ENCODE measurements around the gene TEX9.
"Not testable (repeated sequence)": the region's sequence is repeated elsewhere in the genome, so short reads cannot be mapped to it uniquely, and the experiment has no call there.

TEX9 gene

GRCh38 chr15:56356616-56357015 lies 8.6 kb upstream of the TEX9 start:
- no peak overlapping the region for H3K4me3 ChIP-seq (replicated peaks; ENCODE audit: low read depth, low read length)
- DNase-seq (ENCODE audit: extremely low read depth, low read depth) = no peak
- TF ChIP-seq CTCF (IDR thresholded peaks at IDR 0.05; ENCODE audit: low read depth, low read length, missing control alignments) = no peak

DNA sequence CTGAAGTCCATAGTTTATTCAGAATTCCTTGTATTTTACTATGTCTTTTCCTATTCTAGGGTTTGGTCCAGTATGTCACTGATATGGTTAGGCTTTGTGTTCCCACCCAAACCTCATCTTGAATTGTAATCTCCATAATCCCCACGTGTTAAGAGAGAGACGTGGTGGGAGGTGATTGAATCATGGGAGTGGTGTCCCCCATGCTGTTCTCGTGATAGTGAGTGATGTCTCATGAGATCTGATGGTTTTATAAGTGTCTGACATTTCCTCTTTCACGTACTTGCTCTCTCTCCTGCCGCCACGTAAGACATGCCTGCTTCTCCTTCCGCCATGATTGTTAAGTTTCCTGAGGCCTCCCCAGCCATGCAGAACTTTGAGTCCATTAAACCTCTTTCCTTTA lies 6.6 kb upstream of the TEX9 start:
- H3K4me3 ChIP-seq (replicated peaks; ENCODE audit: low read depth, low read length) = no peak overlapping the region
- TF ChIP-seq CTCF (IDR thresholded peaks at IDR 0.05; ENCODE audit: low read depth, low read length, missing control alignments) = no peak
- DNase-seq (ENCODE audit: extremely low read depth, low read depth) = no peak

DNA sequence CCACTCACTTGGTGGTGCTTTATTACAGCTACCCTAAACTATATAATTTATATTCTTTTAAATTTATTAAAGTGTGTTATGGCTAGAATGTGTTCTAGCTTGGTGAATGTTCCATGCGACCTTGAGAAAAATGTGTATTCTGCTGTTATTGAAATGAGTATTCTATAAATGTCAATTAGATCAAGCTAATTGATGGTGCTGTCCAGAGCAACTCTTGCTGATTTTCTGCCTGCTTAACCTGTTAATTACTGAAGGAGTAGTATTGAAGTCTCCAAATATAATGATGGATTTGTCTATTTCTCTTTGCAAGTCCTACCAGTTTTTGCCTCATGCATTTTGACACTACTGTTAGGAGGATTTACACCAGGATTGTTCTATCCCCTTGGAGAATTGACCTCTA lies 3.2 kb upstream of the TEX9 start:
- TF ChIP-seq CTCF (IDR thresholded peaks at IDR 0.05; ENCODE audit: low read depth, low read length, missing control alignments) = no peak
- H3K4me3 ChIP-seq (replicated peaks; ENCODE audit: low read depth, low read length) = no peak overlapping the region
- no peak for DNase-seq (ENCODE audit: extremely low read depth, low read depth)

DNA sequence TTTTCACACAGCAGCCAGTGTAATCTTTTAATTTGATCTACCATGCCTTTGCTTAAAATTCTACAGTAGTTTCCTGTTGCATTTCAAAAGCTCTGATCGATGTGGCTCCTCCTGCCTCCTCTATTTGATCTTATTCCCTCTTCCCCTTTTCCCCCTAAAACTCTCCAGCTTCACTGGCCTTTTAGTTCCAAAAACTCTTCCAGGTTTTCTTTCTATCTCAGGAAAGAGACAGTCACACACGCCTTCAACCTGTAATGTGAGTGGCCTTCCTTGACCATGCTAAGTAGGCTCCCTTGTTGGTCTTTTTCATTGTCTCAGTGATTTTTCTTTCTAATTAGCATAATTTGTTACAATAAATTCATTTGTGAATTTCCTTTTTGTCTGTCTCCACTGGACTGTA lies 985 bp downstream of the TEX9 start:
- no peak for DNase-seq (ENCODE audit: extremely low read depth, low read depth)
- peak overlapping the region; percentile 82 for H3K4me3 ChIP-seq (replicated peaks; ENCODE audit: low read depth, low read length)
- TF ChIP-seq CTCF (IDR thresholded peaks at IDR 0.05; ENCODE audit: low read depth, low read length, missing control alignments) = no peak

DNA sequence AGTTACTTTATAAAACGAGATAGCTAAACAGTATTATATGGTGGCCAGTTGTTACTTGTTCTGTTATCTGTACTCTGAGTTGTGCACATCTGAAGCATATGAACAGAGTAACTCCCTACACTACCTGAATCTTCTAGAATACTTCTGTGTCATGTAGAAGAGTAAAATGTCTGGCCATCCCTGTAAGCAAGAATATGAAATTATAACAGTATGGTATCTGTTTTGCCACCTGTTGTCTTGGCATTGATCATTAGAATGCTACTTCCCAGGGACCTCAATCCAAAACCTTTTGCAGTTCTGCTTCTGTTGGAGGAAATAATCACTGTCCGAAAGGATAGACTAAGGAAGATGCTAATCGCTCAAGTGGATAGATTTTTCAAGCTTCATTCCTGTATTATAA lies 1.9 kb downstream of the TEX9 start:
- no peak for DNase-seq (ENCODE audit: extremely low read depth, low read depth)
- no peak for TF ChIP-seq CTCF (IDR thresholded peaks at IDR 0.05; ENCODE audit: low read depth, low read length, missing control alignments)
- no peak overlapping the region for H3K4me3 ChIP-seq (replicated peaks; ENCODE audit: low read depth, low read length)

DNA sequence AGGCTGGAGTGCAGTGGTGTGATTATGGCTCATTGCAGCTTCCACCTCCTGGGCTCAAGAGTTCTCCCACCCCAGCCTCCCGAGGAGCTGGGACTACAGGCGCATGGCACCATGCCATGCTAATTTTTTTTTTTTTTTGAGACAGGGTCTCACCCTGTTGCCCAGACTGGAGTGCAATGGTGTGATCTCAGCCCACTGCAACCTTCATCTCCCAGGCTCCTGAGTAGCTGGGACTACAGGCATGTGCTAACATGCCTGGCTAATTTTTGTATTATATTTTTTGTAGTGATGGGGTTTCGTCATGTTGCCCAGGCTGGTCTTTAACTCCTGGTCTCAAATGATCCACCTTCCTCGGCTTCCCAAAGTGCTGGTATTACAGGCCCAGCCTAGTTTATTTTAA lies 4.0 kb downstream of the TEX9 start:
- no peak for DNase-seq (ENCODE audit: extremely low read depth, low read depth)
- no peak for TF ChIP-seq CTCF (IDR thresholded peaks at IDR 0.05; ENCODE audit: low read depth, low read length, missing control alignments)

GRCh38 chr15:56371495-56372147 lies 6.4 kb downstream of the TEX9 start:
- H3K4me3 ChIP-seq (replicated peaks; ENCODE audit: low read depth, low read length) = no peak overlapping the region
- DNase-seq (ENCODE audit: extremely low read depth, low read depth) = no peak
- TF ChIP-seq CTCF (IDR thresholded peaks at IDR 0.05; ENCODE audit: low read depth, low read length, missing control alignments) = no peak

More for the DNA sequence above, 4.0 kb downstream of the TEX9 start:
- H3K4me3 ChIP-seq (replicated peaks; ENCODE audit: low read depth, low read length) = no peak overlapping the region

DNA sequence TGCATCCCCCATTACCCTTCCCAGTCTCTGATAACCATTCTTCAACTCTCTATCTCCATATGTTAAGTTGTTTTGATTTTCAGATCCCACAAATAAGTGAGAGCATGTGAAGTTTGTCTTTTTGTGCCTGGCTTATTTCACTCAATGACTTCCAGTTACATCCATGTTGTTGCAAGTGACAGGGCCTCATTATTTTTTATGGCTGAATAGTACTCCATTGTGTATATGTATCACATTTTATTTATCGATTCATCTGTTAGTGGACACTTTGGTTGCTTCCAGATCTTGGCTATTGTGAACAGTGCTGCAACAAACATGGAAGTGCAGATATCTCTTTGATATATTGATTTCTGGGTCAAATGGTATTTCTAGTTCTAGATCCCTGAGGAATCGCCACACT lies 9.5 kb downstream of the TEX9 start:
- DNase-seq (ENCODE audit: extremely low read depth, low read depth); H3K4me3 ChIP-seq (replicated peaks; ENCODE audit: low read depth, low read length): not testable (repeated sequence)

- DNase-seq (ENCODE audit: extremely low read depth, low read depth); H3K4me3 ChIP-seq (replicated peaks; ENCODE audit: low read depth, low read length): not testable (repeated sequence)
Measured at GRCh38 chr15:56377822-56378221, 12.6 kb downstream of the TEX9 start.
